PC-9 (cell line): ENCODE results near the gene TMEM132D.

Source experiments
- EZH2 ChIP-seq: fragments of 200-600 bp; sonication (generic); IDR thresholded peaks from 2 replicates; pipeline ENCODE4 v1.8.0; 2017; ENCODE audit warnings: antibody characterized with exemption, low read depth
- TF ChIP-seq, protein P1 (sequence below): fragments of 200-600 bp; sonication (generic); conservative IDR thresholded peaks from 2 replicates; pipeline ENCODE4 v1.6.1; 2017; ENCODE audit warnings: mixed run types, antibody characterized with exemption, mild to moderate bottlenecking, moderate library complexity

DNA sequence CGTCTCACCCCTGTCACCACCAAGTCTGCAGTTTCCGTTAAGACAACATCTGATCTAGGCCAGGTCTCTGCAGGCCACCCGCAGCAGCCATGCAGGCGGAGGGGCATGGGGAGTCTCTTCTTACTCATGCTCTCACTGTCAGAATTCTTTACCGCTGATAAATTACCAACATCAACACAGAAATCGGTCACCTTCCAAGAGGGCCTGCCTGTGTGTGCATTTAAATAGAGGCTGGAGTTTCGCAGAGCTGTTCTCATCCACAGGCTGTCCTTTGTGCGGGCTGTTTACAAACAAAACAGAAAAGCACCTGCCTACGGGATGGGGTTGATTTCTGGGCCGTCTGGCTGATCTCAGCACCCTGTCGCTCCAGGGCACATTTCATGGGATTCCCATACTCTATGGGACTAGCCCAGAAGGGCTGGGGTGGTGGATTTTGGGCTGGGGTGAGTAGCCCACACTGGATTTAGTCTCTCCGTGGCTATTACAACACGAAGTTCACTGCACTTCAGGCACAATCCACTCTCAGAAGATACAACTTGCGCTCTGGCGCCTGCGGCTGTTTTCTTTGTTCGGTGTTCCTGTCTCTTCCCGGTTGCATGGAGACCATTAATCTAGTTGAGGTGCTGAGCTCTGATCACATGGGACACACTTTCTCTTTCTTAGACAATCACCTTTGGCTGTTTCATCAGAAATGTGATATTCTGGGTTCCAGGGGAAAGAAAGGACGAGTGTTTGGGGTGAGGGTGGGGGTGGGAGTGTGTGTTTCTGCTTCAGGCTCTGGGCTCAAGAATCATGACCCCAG is 719.5 kb downstream of the TMEM132D start:
- TF ChIP-seq, protein P1, sequence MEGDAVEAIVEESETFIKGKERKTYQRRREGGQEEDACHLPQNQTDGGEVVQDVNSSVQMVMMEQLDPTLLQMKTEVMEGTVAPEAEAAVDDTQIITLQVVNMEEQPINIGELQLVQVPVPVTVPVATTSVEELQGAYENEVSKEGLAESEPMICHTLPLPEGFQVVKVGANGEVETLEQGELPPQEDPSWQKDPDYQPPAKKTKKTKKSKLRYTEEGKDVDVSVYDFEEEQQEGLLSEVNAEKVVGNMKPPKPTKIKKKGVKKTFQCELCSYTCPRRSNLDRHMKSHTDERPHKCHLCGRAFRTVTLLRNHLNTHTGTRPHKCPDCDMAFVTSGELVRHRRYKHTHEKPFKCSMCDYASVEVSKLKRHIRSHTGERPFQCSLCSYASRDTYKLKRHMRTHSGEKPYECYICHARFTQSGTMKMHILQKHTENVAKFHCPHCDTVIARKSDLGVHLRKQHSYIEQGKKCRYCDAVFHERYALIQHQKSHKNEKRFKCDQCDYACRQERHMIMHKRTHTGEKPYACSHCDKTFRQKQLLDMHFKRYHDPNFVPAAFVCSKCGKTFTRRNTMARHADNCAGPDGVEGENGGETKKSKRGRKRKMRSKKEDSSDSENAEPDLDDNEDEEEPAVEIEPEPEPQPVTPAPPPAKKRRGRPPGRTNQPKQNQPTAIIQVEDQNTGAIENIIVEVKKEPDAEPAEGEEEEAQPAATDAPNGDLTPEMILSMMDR, result no peak
- no peak for TF ChIP-seq EZH2
